Gastroesophageal sphincter (tissue), 4 donors: ENCODE measurements around the gene ENTREP3. TPM values are rescaled to one million over a fixed set of nuclear protein-coding genes. Genes with fewer than 3 reads are reported as not detected.

Source experiments
- ATAC-seq: fragments of 150-250 bp; one replicate; pipeline ENCODE4 v1.9.1; 2016; ENCODE audit warnings: mild to moderate bottlenecking, moderate library complexity
- H3K27ac ChIP-seq, 4 donors: fragments of 200-600 bp; sonication (generic) in 3 of 4; 1 replicate in 3 of 4; 2 replicates in 1 of 4; pipeline ENCODE4 v1.5.1; 2016 to 2019
- H3K27me3 ChIP-seq: fragments of 200-600 bp; sonication (generic); one replicate; pipeline ENCODE4 v1.5.1; 2019
- H3K36me3 ChIP-seq, 2 donors: fragments of 200-600 bp; sonication (generic); one replicate each; pipeline ENCODE4 v1.5.1; 2019; ENCODE audit warnings: control low read depth in 1 of 2
- H3K4me1 ChIP-seq, 3 donors: fragments of 200-600 bp; sonication (generic); 1 replicate in 2 of 3; 2 replicates in 1 of 3; pipeline ENCODE4 v1.5.1; 2016 to 2019; ENCODE audit warnings: control low read depth in 2 of 3
- H3K4me3 ChIP-seq, 2 donors: fragments of 200-600 bp; sonication (generic); one replicate each; pipeline ENCODE4 v1.5.1; 2019; ENCODE audit warnings: mild to moderate bottlenecking in 1 of 2, moderate library complexity in 1 of 2
- H3K9me3 ChIP-seq, 3 donors: fragments of 200-600 bp; sonication (generic); one replicate each; pipeline ENCODE4 v1.5.1; 2017 to 2019; ENCODE audit warnings: control low read depth in 2 of 3
- CTCF ChIP-seq, 4 experiments: fragments of 200-600 bp in 2 of 4; fragments of 450-650 bp in 2 of 4; sonication (generic) in 1 of 4; IDR thresholded peaks; one replicate each; pipeline ENCODE4 v1.5.1; 2017 to 2019; ENCODE audit warnings: antibody characterized with exemption in 4 of 4, mild to moderate bottlenecking in 2 of 4, moderate library complexity in 2 of 4
- EP300 ChIP-seq: sonication (generic); formaldehyde crosslinking; IDR thresholded peaks from one replicate; pipeline ENCODE4 v1.6.1; 2017; ENCODE audit warnings: antibody characterized with exemption, mild to moderate bottlenecking
- POLR2A ChIP-seq, 2 donors: fragments of 450-650 bp; IDR thresholded peaks; one replicate each; pipeline ENCODE4 v1.6.1; 2017; ENCODE audit warnings: antibody characterized with exemption in 2 of 2, mild to moderate bottlenecking in 2 of 2, moderate library complexity in 1 of 2
- POLR2AphosphoS5 ChIP-seq: sonication (generic); formaldehyde crosslinking; IDR thresholded peaks from one replicate; pipeline ENCODE4 v1.6.1; 2017; ENCODE audit warnings: antibody characterized with exemption
- WGBS, 2 donors: methylation state at CpG; one replicate each; pipeline ENCODE4 v1.1.5; 2018; ENCODE audit warnings: low coverage in 1 of 2; 5-methylcytosine and 5-hydroxymethylcytosine counted together
- total RNA-seq, 4 donors: library from RNA; depleted of rRNA; stranded (reverse); fragments of >200 nt; gene quantifications; one replicate each; pipeline ENCODE4 v1.1.0, GENCODE V29; 2016

The ENTREP3 gene
- total RNA-seq, 4 donors from 2014 or later: 11.4 to 35.3 (median 22.1) TPM

GRCh38 chr1:155208541-155209311 is 46.6 kb downstream of the ENTREP3 start, which contains the start of gene MTX1:
Gene MTX1, plus strand, starts transcription at chr1:155208695. Its CDS starts 110 bp downstream, at chr1:155208805.
- peaks cover 0 to 29% of the 10 kb centered on the region in 2 donors for H3K36me3 ChIP-seq
- peak within 1 kb of the TSS; percentile 92 to 100 (median 98) for H3K27ac ChIP-seq
- TF ChIP-seq POLR2AphosphoS5: peak; percentile 74
- peak in 1 of 4 experiments; percentile 4 for TF ChIP-seq CTCF (IDR thresholded peaks at IDR 0.05)
- TF ChIP-seq EP300: no peak
- TF ChIP-seq POLR2A (IDR thresholded peaks at IDR 0.05): peak; percentile 68 to 81
- WGBS, 2 donors: 1% methylated on average over 8 of the region's 64 CpGs; no CpG with 5 or more reads in 1 of the 2 donors
- H3K27me3 ChIP-seq: no peaks in the 10 kb centered on the region
- H3K9me3 ChIP-seq: no peaks in the 10 kb centered on the region
- ATAC-seq: peak; percentile 90
- peaks cover 0 to 60% (median 25%) of the 10 kb centered on the region in 3 donors for H3K4me1 ChIP-seq
- H3K4me3 ChIP-seq: peak within 1 kb of the TSS; percentile 83 to 96

- peaks cover 0 to 60% (median 25%) of the 10 kb centered on the region in 3 donors for H3K4me1 ChIP-seq
- TF ChIP-seq EP300 (no peak), POLR2A (IDR thresholded peaks at IDR 0.05) (no peak), POLR2AphosphoS5 (no peak), CTCF (IDR thresholded peaks at IDR 0.05) (no peak)
- peak within 1 kb of the TSS; percentile 83 to 96 for H3K4me3 ChIP-seq
- ATAC-seq: peak; percentile 1
- no peaks in the 10 kb centered on the region for H3K27me3 ChIP-seq
- 10 to 12% methylated on average over 5 to 7 of the region's 17 CpGs for WGBS, 2 donors
- peak within 1 kb of the TSS; percentile 92 to 100 (median 98) for H3K27ac ChIP-seq
- no peaks in the 10 kb centered on the region for H3K9me3 ChIP-seq
- peaks cover 0 to 29% of the 10 kb centered on the region in 2 donors for H3K36me3 ChIP-seq
Measured at GRCh38 chr1:155207806-155208540, 47.3 kb downstream of the ENTREP3 start, which contains the start of gene THBS3. Gene THBS3, minus strand, starts transcription at chr1:155207897. Its CDS starts 21 bp downstream, at chr1:155207876.

- ATAC-seq: peak; percentile 20
- peak overlapping the region; percentile 83 to 96 for H3K4me3 ChIP-seq
Measured at GRCh38 chr1:155206891-155207805, 48.1 kb downstream of the ENTREP3 start.

More at GRCh38 chr1:155206891-155207805, 48.1 kb downstream of the ENTREP3 start:
- H3K9me3 ChIP-seq: no peaks in the 10 kb centered on the region
- peaks cover 0 to 30% of the 10 kb centered on the region in 2 donors for H3K36me3 ChIP-seq
- no peaks in the 10 kb centered on the region for H3K27me3 ChIP-seq
- H3K27ac ChIP-seq: peak overlapping the region; percentile 92 to 100 (median 98)
- WGBS, 2 donors: 0 to 6% methylated on average over 2 to 8 of the region's 13 CpGs
- H3K4me1 ChIP-seq: peaks cover 0 to 60% (median 25%) of the 10 kb centered on the region in 3 donors
- TF ChIP-seq POLR2A (IDR thresholded peaks at IDR 0.05) (no peak), CTCF (IDR thresholded peaks at IDR 0.05) (peak in 3 of 4 experiments; percentile 90 to 94 (median 93)), POLR2AphosphoS5 (peak; percentile 30), EP300 (no peak)
